ENCODE results near the gene MSL1. TPM values are rescaled to one million over a fixed set of nuclear protein-coding genes. Genes with fewer than 3 reads are reported as not detected.

The MSL1 gene
- total and polyA plus RNA-seq, 12 donors: 26.3 to 65.0 (median 40.4) TPM

GRCh38 chr17:40170325-40170724 lies 48.6 kb downstream of the MSL1 start:
- 78 to 91% methylated on average over 2 of the region's 2 CpGs for WGBS, 2 donors
- intact Hi-C loops (cut with DNase I): loop anchor here in 1 of 10 donors (10.0 kb wide), 1 partner anchor 136 kb away; no protein-coding TSS in a partner anchor
- H3K27ac ChIP-seq: no peak overlapping the region
- H3K9me3 ChIP-seq: no peaks in the 10 kb centered on the region
- H3K27me3 ChIP-seq: no peaks in the 10 kb centered on the region
- H3K4me3 ChIP-seq: no peak overlapping the region
- DNase-seq (no peak), ATAC-seq (no peak)
- H3K4me1 ChIP-seq: peaks cover 0 to 12% (median 6%) of the 10 kb centered on the region in 9 donors
- H3K36me3 ChIP-seq: peaks cover 0 to 100% (median 79%) of the 10 kb centered on the region in 9 donors
- no peak for TF ChIP-seq CTCF (IDR thresholded peaks at IDR 0.05)

- TF ChIP-seq CTCF (IDR thresholded peaks at IDR 0.05): no peak
- H3K4me1 ChIP-seq: peaks cover 0 to 14% (median 6%) of the 10 kb centered on the region in 9 donors
- 95 to 96% methylated on average over 1 of the region's 1 CpG for WGBS, 2 donors
- DNase-seq (no peak), ATAC-seq (peak in 1 of 8 donors; percentile 18)
- intact Hi-C loops (cut with DNase I): loop anchor here in 1 of 10 donors (10.0 kb wide), 1 partner anchor 137 kb away; no protein-coding TSS in a partner anchor
- no peak overlapping the region for H3K27ac ChIP-seq
- H3K4me3 ChIP-seq: no peak overlapping the region
- H3K9me3 ChIP-seq: no peaks in the 10 kb centered on the region
- H3K27me3 ChIP-seq: no peaks in the 10 kb centered on the region
- peaks cover 0 to 99% (median 71%) of the 10 kb centered on the region in 9 donors for H3K36me3 ChIP-seq
These were observed 50.0 kb downstream of the MSL1 start for GRCh38 chr17:40171750-40172149.

GRCh38 chr17:40173091-40173777 lies 51.5 kb downstream of the MSL1 start:
- peaks cover 4 to 21% (median 12%) of the 10 kb centered on the region in 9 donors for H3K4me1 ChIP-seq
- DNase-seq (no peak), ATAC-seq (no peak)
- no peaks in the 10 kb centered on the region for H3K9me3 ChIP-seq
- intact Hi-C loops (cut with DNase I): loop anchor here in 1 of 10 donors (10.0 kb wide), 1 partner anchor 138 kb away; no protein-coding TSS in a partner anchor
- no peak for TF ChIP-seq CTCF (IDR thresholded peaks at IDR 0.05)
- H3K36me3 ChIP-seq: peaks cover 0 to 87% (median 56%) of the 10 kb centered on the region in 9 donors
- H3K27me3 ChIP-seq: peaks cover 0 to 9% (median 0%) of the 10 kb centered on the region in 7 donors
- 88 to 89% methylated on average over 4 of the region's 4 CpGs for WGBS, 2 donors
- no peak overlapping the region for H3K4me3 ChIP-seq
- no peak overlapping the region for H3K27ac ChIP-seq

- no peaks in the 10 kb centered on the region for H3K9me3 ChIP-seq
- no peak for TF ChIP-seq CTCF (IDR thresholded peaks at IDR 0.05)
- H3K4me3 ChIP-seq: no peak overlapping the region
- no peak for DNase-seq
- no peak for ATAC-seq
- intact Hi-C loops (cut with DNase I): loop anchor here in 1 of 10 donors (10.0 kb wide), 1 partner anchor 139 kb away; no protein-coding TSS in a partner anchor
- peaks cover 0 to 84% (median 53%) of the 10 kb centered on the region in 9 donors for H3K36me3 ChIP-seq
- H3K4me1 ChIP-seq: peaks cover 4 to 17% (median 11%) of the 10 kb centered on the region in 9 donors
- WGBS, 2 donors: 80 to 82% methylated on average over 3 of the region's 3 CpGs
- no peak overlapping the region for H3K27ac ChIP-seq
- peaks cover 0 to 14% (median 0%) of the 10 kb centered on the region in 7 donors for H3K27me3 ChIP-seq
These were observed 52.0 kb downstream of the MSL1 start for GRCh38 chr17:40173778-40174135.
